Erythroblast (primary cell): ENCODE measurements around the gene TMEM8B.

Experiments used
- GATA1 ChIP-seq: IDR thresholded peaks from 2 replicates; pipeline ENCODE4 v1.6.1; 2011; ENCODE audit warnings: low read depth, mild to moderate bottlenecking, control low read depth, low read length, moderate library complexity
- POLR2A ChIP-seq: IDR thresholded peaks from 2 replicates; pipeline ENCODE4 v1.6.1; 2011; ENCODE audit warnings: mild to moderate bottlenecking, low read length

DNA sequence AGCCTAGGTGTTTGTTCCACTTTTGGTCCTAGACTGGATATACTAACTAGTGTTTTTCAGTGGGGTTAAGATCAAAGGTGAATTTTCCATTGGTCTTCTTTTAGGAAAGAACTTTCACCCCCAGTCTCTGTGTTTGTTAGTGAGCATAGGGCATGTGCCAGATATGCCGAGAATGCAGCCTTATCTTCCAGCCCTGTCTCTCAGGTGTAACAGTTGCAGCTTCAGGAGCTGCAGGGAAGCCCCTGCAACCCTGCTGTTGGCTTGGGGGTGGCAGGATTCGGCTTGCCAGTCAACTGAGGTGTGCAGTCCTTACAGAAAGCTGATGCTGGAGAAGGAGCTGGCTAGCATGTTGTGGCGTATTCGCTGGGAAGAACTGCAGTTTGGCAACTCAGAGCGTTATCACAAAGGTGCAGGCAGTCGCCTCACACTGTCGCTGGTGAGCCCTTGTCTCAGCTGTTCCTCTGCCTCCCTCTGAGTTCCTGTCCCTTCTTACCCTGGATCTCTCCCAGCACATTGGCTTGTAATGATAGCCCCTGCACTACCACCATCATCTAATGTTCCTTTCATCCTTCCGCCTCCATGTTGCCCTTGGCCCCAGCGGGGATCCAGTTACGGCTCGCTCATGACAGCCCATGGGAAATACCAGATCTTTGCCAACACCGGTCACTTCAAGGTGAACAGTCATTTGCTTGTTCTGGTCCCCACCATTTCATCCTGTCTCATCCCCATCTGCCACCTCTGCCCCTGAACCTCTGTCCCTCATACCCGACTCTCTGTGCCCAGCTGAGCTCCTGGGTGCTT, 27.5 kb upstream of the TMEM8B start:
- TF ChIP-seq POLR2A (no peak), GATA1 (no peak)
